ENCODE data around the gene ERICH3.
"Not testable (repeated sequence)": the region's sequence is repeated elsewhere in the genome, so short reads cannot be mapped to it uniquely, and the experiment has no call there.

ERICH3 gene

GRCh38 chr1:74674278-74675048, 871 bp upstream of the ERICH3 start:
- DNase-seq, result no peak

GRCh38 chr1:74670866-74671265, 2.7 kb downstream of the ERICH3 start:
- DNase-seq, result not testable (repeated sequence)

GRCh38 chr1:74654708-74655107, 18.9 kb downstream of the ERICH3 start:
- no peak for DNase-seq

- DNase-seq, result no peak
Observed at GRCh38 chr1:74652711-74653139, 20.9 kb downstream of the ERICH3 start.

GRCh38 chr1:74650561-74650960, 23.0 kb downstream of the ERICH3 start:
- DNase-seq, result no peak

GRCh38 chr1:74641876-74642275, 31.7 kb downstream of the ERICH3 start:
- no peak for DNase-seq

- no peak for DNase-seq
Observed at GRCh38 chr1:74641161-74641560, 32.4 kb downstream of the ERICH3 start.

GRCh38 chr1:74637296-74637695, 36.3 kb downstream of the ERICH3 start:
- DNase-seq, result no peak

GRCh38 chr1:74629283-74629682, 44.3 kb downstream of the ERICH3 start:
- no peak for DNase-seq

- DNase-seq, result no peak
Observed at GRCh38 chr1:74623716-74624115, 49.9 kb downstream of the ERICH3 start.

- DNase-seq, result no peak
Observed at GRCh38 chr1:74620242-74620641, 53.4 kb downstream of the ERICH3 start.

- DNase-seq, result no peak
Observed at GRCh38 chr1:74618974-74619373, 54.6 kb downstream of the ERICH3 start.

- DNase-seq, result no peak
Observed at GRCh38 chr1:74613894-74614293, 59.7 kb downstream of the ERICH3 start.

GRCh38 chr1:74611887-74612286, 61.7 kb downstream of the ERICH3 start:
- no peak for DNase-seq

GRCh38 chr1:74610961-74611360, 62.6 kb downstream of the ERICH3 start:
- DNase-seq, result no peak

- no peak for DNase-seq
Observed at GRCh38 chr1:74609810-74610371, 63.7 kb downstream of the ERICH3 start.

- DNase-seq, result no peak
Observed at GRCh38 chr1:74596717-74597116, 76.9 kb downstream of the ERICH3 start.

GRCh38 chr1:74593887-74594866, 79.4 kb downstream of the ERICH3 start:
- no peak for DNase-seq

GRCh38 chr1:74592580-74593355, 80.8 kb downstream of the ERICH3 start:
- no peak for DNase-seq

- DNase-seq, result no peak
Observed at GRCh38 chr1:74591949-74592348, 81.6 kb downstream of the ERICH3 start.

GRCh38 chr1:74590288-74590687, 83.3 kb downstream of the ERICH3 start:
- DNase-seq, result no peak

GRCh38 chr1:74587888-74588287, 85.7 kb downstream of the ERICH3 start:
- no peak for DNase-seq

Data from amniotic stem cell (primary cell).